IMR-90 (cell line): ENCODE data around the gene AGBL2. TPM values are rescaled to one million over a fixed set of nuclear protein-coding genes. Genes with fewer than 3 reads are reported as not detected.

Experiments
- ATAC-seq: fragments of 200-7000 bp; cut with Tn5 transposase; 2 replicates; pipeline ENCODE4 v1.9.1; 2020; ENCODE audit warnings: low read depth, mild to moderate bottlenecking, moderate library complexity
- BruUV-seq: library from RNA; stranded (reverse); fragments of 400-500 nt; replicated peaks from 2 replicates; lab custom pipeline; 2021; lab: Mats Ljungman, UMichigan
- CTCF ChIA-PET: fragments of 300-600 bp; formaldehyde crosslinking; extraction: SDS; loops from one replicate; lab custom pipeline; 2021; ENCODE audit warnings: antibody characterized with exemption; lab: Yijun Ruan, JAX
- POLR2A ChIA-PET: fragments of 300-600 bp; sonication (Branson Sonifier 250); formaldehyde crosslinking; loops from one replicate; lab custom pipeline; 2022; ENCODE audit warnings: antibody characterized with exemption; ENCODE audit not compliant: unreplicated experiment; lab: Charles Lee
- DNase-seq: peaks from one replicate; pipeline ENCODE4 v3.0.0; 2013
- H2AFZ ChIP-seq: replicated peaks from 2 replicates; pipeline ENCODE3; 2013; ENCODE audit warnings: low read length, mild to moderate bottlenecking; ENCODE audit not compliant: poor library complexity
- H2AK5ac ChIP-seq: 2 replicates; pipeline ENCODE4 v1.6.1; 2013; ENCODE audit warnings: low read depth, low read length, inconsistent platforms
- H2AK9ac ChIP-seq: replicated peaks from 2 replicates; pipeline ENCODE3; 2013; ENCODE audit warnings: mild to moderate bottlenecking, low read depth, low read length, moderate library complexity; ENCODE audit not compliant: poor library complexity
- H2BK120ac ChIP-seq: 2 replicates; pipeline ENCODE4 v1.6.1; 2013; ENCODE audit warnings: low read depth, low read length, inconsistent platforms
- H2BK15ac ChIP-seq: 3 replicates; pipeline ENCODE4 v1.6.1; 2013; ENCODE audit warnings: low read depth, low read length, inconsistent platforms
- H2BK20ac ChIP-seq: 2 replicates; pipeline ENCODE4 v1.6.1; 2013; ENCODE audit warnings: low read depth, mild to moderate bottlenecking, inconsistent platforms, low read length, moderate library complexity
- H2BK5ac ChIP-seq: 2 replicates; pipeline ENCODE4 v1.6.1; 2013; ENCODE audit warnings: mild to moderate bottlenecking, low read depth, low read length, inconsistent platforms; ENCODE audit not compliant: poor library complexity, severe bottlenecking
- H3K14ac ChIP-seq: replicated peaks from 2 replicates; pipeline ENCODE4 v1.6.1; 2013; ENCODE audit warnings: low read depth, low read length, inconsistent platforms
- H3K18ac ChIP-seq: 2 replicates; pipeline ENCODE4 v1.6.1; 2013; ENCODE audit warnings: low read depth, low read length, control low read depth
- H3K23ac ChIP-seq: 2 replicates; pipeline ENCODE4 v1.6.1; 2013; ENCODE audit warnings: low read depth, low read length, inconsistent platforms
- H3K27ac ChIP-seq: 2 replicates; pipeline ENCODE4 v1.5.1; 2013; ENCODE audit warnings: mild to moderate bottlenecking, control low read depth, low read length; ENCODE audit not compliant: insufficient read depth
- H3K27me3 ChIP-seq: 2 replicates; pipeline ENCODE4 v1.6.1; 2013; ENCODE audit warnings: low read length; ENCODE audit not compliant: control insufficient read depth, insufficient read depth
- H3K36me3 ChIP-seq: 2 replicates; pipeline ENCODE4 v1.6.1; 2013; ENCODE audit warnings: low read length, mixed read lengths; ENCODE audit not compliant: control insufficient read depth, insufficient read depth
- H3K4ac ChIP-seq: 2 replicates; pipeline ENCODE4 v1.6.1; 2013; ENCODE audit warnings: low read depth, low read length, inconsistent platforms
- H3K4me1 ChIP-seq: 2 replicates; pipeline ENCODE4 v1.6.1; 2013; ENCODE audit warnings: low read length, mixed read lengths; ENCODE audit not compliant: control insufficient read depth, insufficient read depth
- H3K4me2 ChIP-seq: 2 replicates; pipeline ENCODE4 v1.6.1; 2013; ENCODE audit warnings: low read depth, mild to moderate bottlenecking, control low read depth, low read length, moderate library complexity
- H3K4me3 ChIP-seq: 2 replicates; pipeline ENCODE4 v1.5.1; 2013; ENCODE audit warnings: low read depth, mild to moderate bottlenecking, control low read depth, low read length, moderate library complexity; ENCODE audit not compliant: insufficient read depth
- H3K56ac ChIP-seq: 2 replicates; pipeline ENCODE4 v1.6.1; 2013; ENCODE audit warnings: low read length, inconsistent platforms; ENCODE audit not compliant: insufficient read depth; ENCODE audit errors: extremely low read depth
- H3K79me1 ChIP-seq, 2 experiments: 2 replicates each; pipeline ENCODE4 v1.6.1; 2013; ENCODE audit warnings: low read length in 2 of 2, inconsistent platforms in 1 of 2, low read depth in 1 of 2
- H3K9ac ChIP-seq: 2 replicates; pipeline ENCODE4 v1.6.1; 2013; ENCODE audit warnings: low read depth, low read length, control low read depth
- H3K9me1 ChIP-seq: 2 replicates; pipeline ENCODE4 v1.6.1; 2013; ENCODE audit warnings: low read length, inconsistent platforms; ENCODE audit not compliant: insufficient read depth
- H3K9me3 ChIP-seq: 2 replicates; pipeline ENCODE4 v1.6.1; 2013; ENCODE audit warnings: low read length; ENCODE audit not compliant: control insufficient read depth, insufficient read depth
- H4K20me1 ChIP-seq: 2 replicates; pipeline ENCODE4 v1.6.1; 2013; ENCODE audit warnings: low read length, inconsistent platforms; ENCODE audit not compliant: insufficient read depth
- H4K5ac ChIP-seq: 2 replicates; pipeline ENCODE4 v1.6.1; 2013; ENCODE audit warnings: mild to moderate bottlenecking, low read depth, low read length, control low read depth
- H4K8ac ChIP-seq, 2 experiments: 2 replicates each; pipeline ENCODE4 v1.6.1; 2013; ENCODE audit warnings: low read depth in 2 of 2, low read length in 2 of 2, control low read depth in 1 of 2, inconsistent platforms in 1 of 2
- H4K91ac ChIP-seq: 2 replicates; pipeline ENCODE4 v1.6.1; 2013; ENCODE audit warnings: low read depth, low read length, inconsistent platforms; ENCODE audit not compliant: insufficient read depth
- BHLHE40 ChIP-seq: fragments of 150-350 bp; IDR thresholded peaks from 2 replicates; pipeline ENCODE4 v1.6.1; 2016; ENCODE audit warnings: mild to moderate bottlenecking, low read depth, low read length
- MXI1 ChIP-seq: IDR thresholded peaks from 2 replicates; pipeline ENCODE4 v1.6.1; 2012; ENCODE audit warnings: low read depth, mild to moderate bottlenecking, low read length, moderate library complexity, borderline replicate concordance
- RCOR1 ChIP-seq: IDR thresholded peaks from 2 replicates; pipeline ENCODE4 v1.6.1; 2012; ENCODE audit warnings: mild to moderate bottlenecking, low read length, improper control_type of control experiment; ENCODE audit not compliant: insufficient replicate concordance
- WGBS, 2 experiments: methylation state at CpG; one replicate each; pipeline versions ENCODE4 v1.1.5 to v1.1.7; 2013; ENCODE audit warnings: missing lambda C conversion rate in 2 of 2; ENCODE audit not compliant: insufficient read length in 1 of 2; ENCODE audit errors: extremely low coverage in 2 of 2; 5-methylcytosine and 5-hydroxymethylcytosine counted together
- dilution Hi-C: fragments of 300-500 bp; cut with HindIII; formaldehyde crosslinking; loops from one replicate; pipeline ENCODE4 v1.14.3; 2018; ENCODE audit warnings: low sequenced_read_pairs; ENCODE audit not compliant: unreplicated experiment
- in situ Hi-C: fragments of 300-500 bp; cut with MboI; formaldehyde crosslinking; loops from 3 replicates; pipeline ENCODE4 v1.14.3; 2019; ENCODE audit warnings: low sequenced_read_pairs, inconsistent platforms, mixed read lengths
- intact Hi-C: fragments of 100-400 bp; cut with micrococcal nuclease; formaldehyde crosslinking; loops from 2 replicates; pipeline ENCODE4 v1.10.0; 2022
- polyA plus RNA-seq, 3 experiments: library from polyadenylated mRNA; depleted of rRNA; stranded (reverse); fragments of >200 nt; gene quantifications; 2 replicates each; pipeline ENCODE4 v1.2.3, GENCODE V29; 2012; ENCODE audit warnings: low replicate concordance in 1 of 3
- total RNA-seq: library from RNA; depleted of rRNA; stranded (reverse); fragments of >200 nt; gene quantifications from 2 replicates; pipeline ENCODE4 v1.2.3, GENCODE V29; 2012
- TF ChIP-seq, protein P1 (sequence below): conservative IDR thresholded peaks from 2 replicates; pipeline ENCODE4 v1.5.1; 2012; ENCODE audit warnings: mild to moderate bottlenecking, low read depth, low read length, improper control_type of control experiment

Gene AGBL2
- total and polyA plus RNA-seq, 2 of the 4 experiments (the other 2 are of a cell fraction) = 0.36 to 1.2 TPM

DNA sequence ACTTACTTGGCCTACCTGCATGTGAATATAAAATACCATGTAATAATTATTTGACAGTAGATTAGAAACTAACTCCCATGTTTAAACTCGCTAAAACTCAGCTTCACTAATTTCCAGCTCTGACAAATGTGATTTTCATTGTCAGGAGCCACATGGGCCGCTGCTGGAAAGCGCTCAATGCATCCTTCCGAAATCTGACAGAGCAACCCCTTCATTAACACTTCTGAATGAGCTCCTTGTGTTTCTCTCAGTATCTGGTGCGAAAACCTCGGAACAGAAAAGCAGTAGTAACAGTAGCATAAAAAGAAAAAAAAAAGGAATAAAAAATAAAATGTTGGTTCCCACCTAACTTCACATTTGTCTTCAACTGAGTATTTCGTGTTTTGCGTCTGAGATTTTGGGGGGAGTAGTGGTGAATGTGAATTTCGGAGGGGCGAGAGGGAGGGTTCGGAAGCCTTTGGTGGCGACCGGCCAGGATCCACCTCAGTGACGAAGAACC lies 73.5 kb downstream of the AGBL2 start:
- no peaks in the 10 kb centered on the region for H3K27me3 ChIP-seq
- WGBS, 2 experiments = 0% methylated on average over 4 of the region's 14 CpGs; no CpG with 5 or more reads in 1 of the 2 experiments
- H4K20me1 ChIP-seq = no peaks in the 10 kb centered on the region
- peak overlapping the region; percentile 53 to 89 for H4K8ac ChIP-seq
- H3K9ac ChIP-seq = peak overlapping the region; percentile 75
- peak overlapping the region; percentile 98 for H2AFZ ChIP-seq
- DNase-seq = no peak
- H3K14ac ChIP-seq = peak overlapping the region; percentile 90
- peak overlapping the region; percentile 98 for H3K4me2 ChIP-seq
- H4K91ac ChIP-seq = peak overlapping the region; percentile 5; the same call in 1 of the 2 replicates
- no TSS peak for BruUV-seq
- H3K27ac ChIP-seq = peak overlapping the region; percentile 85
- H3K9me1 ChIP-seq = peaks cover 6% of the 10 kb centered on the region; the same call in 1 of the 2 replicates
- peaks cover 4% of the 10 kb centered on the region for H3K36me3 ChIP-seq
- in situ Hi-C loops (loop anchor here (5.0 kb wide), 1 partner anchor 71 kb away; no protein-coding TSS in a partner anchor), intact Hi-C loops (loop anchor here (2.0 to 5.0 kb wide), 3 partner anchors 73 to 211 kb away; partner anchors contain the start of gene AGBL2), dilution Hi-C loops (no loop called here)
- H3K79me1 ChIP-seq = peaks cover 14 to 35% of the 10 kb centered on the region in 2 experiments; a peak in 2 of 4 replicates
- ChIA-PET CTCF (no interaction called here), POLR2A (no interaction called here)
- H4K5ac ChIP-seq = peak overlapping the region; percentile 18; the same call in 1 of the 2 replicates
- ATAC-seq = no peak
- TF ChIP-seq RCOR1 (no peak), MXI1 (peak; percentile 37; the same call in 1 of the 2 replicates), BHLHE40 (no peak)
- TF ChIP-seq, protein P1, sequence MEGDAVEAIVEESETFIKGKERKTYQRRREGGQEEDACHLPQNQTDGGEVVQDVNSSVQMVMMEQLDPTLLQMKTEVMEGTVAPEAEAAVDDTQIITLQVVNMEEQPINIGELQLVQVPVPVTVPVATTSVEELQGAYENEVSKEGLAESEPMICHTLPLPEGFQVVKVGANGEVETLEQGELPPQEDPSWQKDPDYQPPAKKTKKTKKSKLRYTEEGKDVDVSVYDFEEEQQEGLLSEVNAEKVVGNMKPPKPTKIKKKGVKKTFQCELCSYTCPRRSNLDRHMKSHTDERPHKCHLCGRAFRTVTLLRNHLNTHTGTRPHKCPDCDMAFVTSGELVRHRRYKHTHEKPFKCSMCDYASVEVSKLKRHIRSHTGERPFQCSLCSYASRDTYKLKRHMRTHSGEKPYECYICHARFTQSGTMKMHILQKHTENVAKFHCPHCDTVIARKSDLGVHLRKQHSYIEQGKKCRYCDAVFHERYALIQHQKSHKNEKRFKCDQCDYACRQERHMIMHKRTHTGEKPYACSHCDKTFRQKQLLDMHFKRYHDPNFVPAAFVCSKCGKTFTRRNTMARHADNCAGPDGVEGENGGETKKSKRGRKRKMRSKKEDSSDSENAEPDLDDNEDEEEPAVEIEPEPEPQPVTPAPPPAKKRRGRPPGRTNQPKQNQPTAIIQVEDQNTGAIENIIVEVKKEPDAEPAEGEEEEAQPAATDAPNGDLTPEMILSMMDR = no peak
- H2BK120ac ChIP-seq = peak overlapping the region; percentile 7; the same call in 1 of the 2 replicates
- H2AK9ac ChIP-seq = peak overlapping the region; percentile 96
- peak overlapping the region; percentile 63; the same call in 1 of the 2 replicates for H3K56ac ChIP-seq
- H3K4me1 ChIP-seq = no peaks in the 10 kb centered on the region
- H2BK20ac ChIP-seq = no peak overlapping the region
- peak overlapping the region; percentile 53 for H2BK5ac ChIP-seq
- H3K4me3 ChIP-seq = peak overlapping the region; percentile 73
- peak overlapping the region; percentile 87 for H3K23ac ChIP-seq
- no peaks in the 10 kb centered on the region for H3K9me3 ChIP-seq
- H3K4ac ChIP-seq = peak overlapping the region; percentile 78
- H2AK5ac ChIP-seq = peak overlapping the region; percentile 75
- 0 out of 2 replicates have a peak overlapping the region, but pooled peaks have one; percentile 11 for H3K18ac ChIP-seq
- no peak overlapping the region for H2BK15ac ChIP-seq
